Left lung (tissue), 10 donors: Measurements from ENCODE around the gene ARHGAP15. TPM values are rescaled to one million over a fixed set of nuclear protein-coding genes. Genes with fewer than 3 reads are reported as not detected.

ENCODE experiments used
- ATAC-seq: fragments of 200-7000 bp; cut with Tn5 transposase; one replicate; pipeline ENCODE4 v1.9.1; 2020; ENCODE audit warnings: moderate library complexity
- DNase-seq, 4 donors: peaks; one replicate each; pipeline ENCODE4 v3.0.0-alpha.2; 2013 to 2020
- H3K27ac ChIP-seq, 2 donors: fragments of 200-600 bp; sonication (generic) in 1 of 2; one replicate each; pipeline versions ENCODE4 v1.5.0 to v1.8.0; 2020 to 2021
- H3K27me3 ChIP-seq, 2 donors: fragments of 200-600 bp; sonication (generic) in 1 of 2; one replicate each; pipeline versions ENCODE4 v1.5.0 to v1.8.0; 2020 to 2021
- H3K36me3 ChIP-seq, 2 donors: fragments of 200-600 bp; sonication (generic) in 1 of 2; one replicate each; pipeline versions ENCODE4 v1.5.0 to v1.8.0; 2020 to 2021
- H3K4me1 ChIP-seq, 2 donors: fragments of 200-600 bp; one replicate each; pipeline ENCODE4 v1.8.0; 2021
- H3K4me3 ChIP-seq, 2 donors: fragments of 200-600 bp; sonication (generic) in 1 of 2; one replicate each; pipeline versions ENCODE4 v1.5.0 to v1.8.0; 2020 to 2021; ENCODE audit warnings: mild to moderate bottlenecking in 1 of 2
- H3K9me3 ChIP-seq, 2 donors: fragments of 200-600 bp; sonication (generic) in 1 of 2; one replicate each; pipeline versions ENCODE4 v1.5.0 to v1.8.0; 2020 to 2021
- CTCF ChIP-seq, 2 donors: fragments of 200-600 bp; sonication (generic) in 1 of 2; IDR thresholded peaks; one replicate each; pipeline versions ENCODE4 v1.5.0 to v1.8.0; 2021; ENCODE audit warnings: antibody characterized with exemption in 2 of 2
- intact Hi-C, 2 donors: fragments of 100-400 bp; cut with DNase I; formaldehyde crosslinking; loops; one replicate each; pipeline versions ENCODE4 v1.11.2 to v1.14.2; 2022
- polyA plus RNA-seq, 6 donors: library from polyadenylated mRNA; unstranded; fragments of 120-200 nt; gene quantifications; one replicate each; pipeline ENCODE4 v1.2.1, GENCODE V29; 2013; ENCODE audit not compliant: insufficient read length in 6 of 6
- total RNA-seq, 2 donors: library from RNA; stranded (reverse); fragmentation: NEBNext Ultra II Directional; extraction: Animal tissue kit (Norgen Biotek cat#: 25700); gene quantifications; one replicate each; pipeline ENCODE4 v1.2.1, GENCODE V29; 2021
- donor health status: DM: no; HTN: yes; CAD: no.
- donor health status: DM: no; HTN: no; CAD: no.

ARHGAP15 gene
- total and polyA plus RNA-seq, 8 donors: 16.8 to 48.3 (median 30.2) TPM

- Histone ChIP-seq H3K4me3 (no peak overlapping the region), H3K27me3 (no peaks in the 10 kb centered on the region), H3K9me3 (no peaks in the 10 kb centered on the region), H3K36me3 (no peaks in the 10 kb centered on the region), H3K27ac (no peak overlapping the region), H3K4me1 (no peaks in the 10 kb centered on the region)
- intact Hi-C loops: no loop called here
- DNase-seq: no peak
- no peak for TF ChIP-seq CTCF (IDR thresholded peaks at IDR 0.05)
- no peak for ATAC-seq
Observed at GRCh38 chr2:143616452-143616851, 487.2 kb downstream of the ARHGAP15 start.

- intact Hi-C loops: no loop called here
- no peak overlapping the region for H3K27ac ChIP-seq
- no peak overlapping the region for H3K4me3 ChIP-seq
- DNase-seq: no peak
- no peak for ATAC-seq
- no peaks in the 10 kb centered on the region for H3K4me1 ChIP-seq
- TF ChIP-seq CTCF (IDR thresholded peaks at IDR 0.05): no peak
- H3K9me3 ChIP-seq: no peaks in the 10 kb centered on the region
- H3K36me3 ChIP-seq: no peaks in the 10 kb centered on the region
- no peaks in the 10 kb centered on the region for H3K27me3 ChIP-seq
Observed at GRCh38 chr2:143617803-143618415, 488.7 kb downstream of the ARHGAP15 start.

- no peak for ATAC-seq
- Histone ChIP-seq H3K27me3 (no peaks in the 10 kb centered on the region), H3K36me3 (peaks cover 0 to 16% of the 10 kb centered on the region in 2 donors), H3K4me3 (no peak overlapping the region), H3K4me1 (no peaks in the 10 kb centered on the region), H3K27ac (no peak overlapping the region), H3K9me3 (no peaks in the 10 kb centered on the region)
- intact Hi-C loops: no loop called here
- TF ChIP-seq CTCF (IDR thresholded peaks at IDR 0.05): no peak
- no peak for DNase-seq
Observed at GRCh38 chr2:143622106-143622505, 492.9 kb downstream of the ARHGAP15 start.

- no peak for TF ChIP-seq CTCF (IDR thresholded peaks at IDR 0.05)
- Histone ChIP-seq H3K4me3 (no peak overlapping the region), H3K27ac (peak overlapping the region in 1 of 2 donors; percentile 5), H3K36me3 (peaks cover 0 to 16% of the 10 kb centered on the region in 2 donors), H3K9me3 (no peaks in the 10 kb centered on the region), H3K27me3 (no peaks in the 10 kb centered on the region), H3K4me1 (no peaks in the 10 kb centered on the region)
- DNase-seq: no peak
- ATAC-seq: no peak
- intact Hi-C loops: no loop called here
Observed at GRCh38 chr2:143623231-143623908, 494.2 kb downstream of the ARHGAP15 start.

- intact Hi-C loops: no loop called here
- TF ChIP-seq CTCF (IDR thresholded peaks at IDR 0.05): no peak
- ATAC-seq: no peak
Observed at GRCh38 chr2:143623909-143624260, 494.7 kb downstream of the ARHGAP15 start.

More at GRCh38 chr2:143623909-143624260, 494.7 kb downstream of the ARHGAP15 start:
- H3K4me3 ChIP-seq: no peak overlapping the region
- no peaks in the 10 kb centered on the region for H3K9me3 ChIP-seq
- H3K27ac ChIP-seq: no peak overlapping the region
- no peaks in the 10 kb centered on the region for H3K27me3 ChIP-seq
- H3K4me1 ChIP-seq: no peaks in the 10 kb centered on the region
- DNase-seq: no peak
- peaks cover 0 to 16% of the 10 kb centered on the region in 2 donors for H3K36me3 ChIP-seq
